OCI-LY3 (cell line): ENCODE measurements around the gene BBS1.

ENCODE experiments used
- EZH2phosphoT487 ChIP-seq: fragments of 200-600 bp; shearing (Covaris generic); IDR thresholded peaks from 2 replicates; pipeline ENCODE4 v1.6.1; 2018; ENCODE audit warnings: antibody characterized with exemption, mixed run types, low read depth
- TF ChIP-seq, protein P1 (sequence below): fragments of 200-600, 300-600 bp; sonication (generic); IDR thresholded peaks from 2 replicates; pipeline ENCODE4 v1.5.1; 2014; ENCODE audit warnings: antibody characterized with exemption, low read length, low read depth

DNA sequence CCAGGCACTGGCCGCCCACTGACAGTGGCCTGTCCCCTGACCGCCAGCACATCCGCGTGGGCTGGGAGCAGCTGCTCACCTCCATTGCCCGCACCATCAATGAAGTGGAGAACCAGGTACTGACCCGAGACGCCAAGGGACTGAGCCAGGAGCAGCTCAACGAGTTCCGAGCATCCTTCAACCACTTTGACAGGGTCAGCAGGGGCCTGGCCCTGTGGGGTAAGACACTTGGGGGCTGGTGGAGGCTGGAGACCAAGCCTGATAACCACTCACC lies 51.5 kb downstream of the BBS1 start:
- TF ChIP-seq, protein P1, sequence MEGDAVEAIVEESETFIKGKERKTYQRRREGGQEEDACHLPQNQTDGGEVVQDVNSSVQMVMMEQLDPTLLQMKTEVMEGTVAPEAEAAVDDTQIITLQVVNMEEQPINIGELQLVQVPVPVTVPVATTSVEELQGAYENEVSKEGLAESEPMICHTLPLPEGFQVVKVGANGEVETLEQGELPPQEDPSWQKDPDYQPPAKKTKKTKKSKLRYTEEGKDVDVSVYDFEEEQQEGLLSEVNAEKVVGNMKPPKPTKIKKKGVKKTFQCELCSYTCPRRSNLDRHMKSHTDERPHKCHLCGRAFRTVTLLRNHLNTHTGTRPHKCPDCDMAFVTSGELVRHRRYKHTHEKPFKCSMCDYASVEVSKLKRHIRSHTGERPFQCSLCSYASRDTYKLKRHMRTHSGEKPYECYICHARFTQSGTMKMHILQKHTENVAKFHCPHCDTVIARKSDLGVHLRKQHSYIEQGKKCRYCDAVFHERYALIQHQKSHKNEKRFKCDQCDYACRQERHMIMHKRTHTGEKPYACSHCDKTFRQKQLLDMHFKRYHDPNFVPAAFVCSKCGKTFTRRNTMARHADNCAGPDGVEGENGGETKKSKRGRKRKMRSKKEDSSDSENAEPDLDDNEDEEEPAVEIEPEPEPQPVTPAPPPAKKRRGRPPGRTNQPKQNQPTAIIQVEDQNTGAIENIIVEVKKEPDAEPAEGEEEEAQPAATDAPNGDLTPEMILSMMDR: no peak
- TF ChIP-seq EZH2phosphoT487: no peak
